HCT116 (cell line): ENCODE data around the gene PRRG4. TPM values are rescaled to one million over a fixed set of nuclear protein-coding genes. Genes with fewer than 3 reads are reported as not detected.

Experiments
- ATAC-seq: fragments of 200-7000 bp; cut with Tn5 transposase; 2 replicates; pipeline ENCODE4 v1.9.1; 2020; ENCODE audit warnings: mild to moderate bottlenecking, moderate library complexity
- BruUV-seq: library from RNA; stranded (reverse); fragments of 400-500 nt; replicated peaks from 2 replicates; lab custom pipeline; 2021; lab: Mats Ljungman, UMichigan
- CTCF ChIA-PET: fragments of 300-600 bp; sonication (Branson Sonifier 250); formaldehyde crosslinking; loops from one replicate; lab custom pipeline; 2021; ENCODE audit warnings: antibody characterized with exemption; lab: Charles Lee
- POLR2A ChIA-PET: fragments of 300-600, 350-600 bp; sonication (Branson Sonifier 250); formaldehyde crosslinking; loops from one replicate; lab custom pipeline; 2021; ENCODE audit warnings: antibody characterized with exemption; lab: Charles Lee
- RAD21 ChIA-PET, 2 experiments: fragments of 300-600 bp; sonication (Branson Sonifier 250); formaldehyde crosslinking; loops; one replicate each; lab custom pipeline; 2023; ENCODE audit warnings: low total read pairs in 2 of 2; ENCODE audit not compliant: uncharacterized antibody in 2 of 2, unreplicated experiment in 2 of 2, low non-redundant PET in 1 of 2; lab: Charles Lee
- DNase-seq: peaks from one replicate; pipeline ENCODE4 v3.0.0-alpha.2; 2010; ENCODE audit warnings: low read depth, low spot score
- H2AFZ ChIP-seq: fragments of 200-600 bp; shearing (Covaris generic), sonication (generic); 2 replicates; pipeline ENCODE4 v1.6.1; 2017; ENCODE audit warnings: low read depth, mixed run types, mixed read lengths, antibody characterized with exemption, low read length; ENCODE audit not compliant: poor library complexity, severe bottlenecking
- H3K27ac ChIP-seq: 2 replicates; pipeline ENCODE4 v1.5.1; 2012; ENCODE audit warnings: low read depth, low read length
- H3K27me3 ChIP-seq: fragments of 200-600 bp; sonication (generic); 2 replicates; pipeline ENCODE4 v1.6.1; 2016; ENCODE audit warnings: mixed run types, low read length, mixed read lengths; ENCODE audit not compliant: insufficient read depth
- H3K36me3 ChIP-seq, 2 experiments: fragments of 200-500 bp in 1 of 2; fragments of 200-600 bp in 1 of 2; sonication (Bioruptor generic) in 1 of 2; sonication (generic) in 1 of 2; 2 replicates each; pipeline versions ENCODE4 v1.5.1 to v1.6.1; 2014 to 2016; ENCODE audit warnings: low read length in 2 of 2, inconsistent platforms in 1 of 2, mixed read lengths in 1 of 2, mixed run types in 1 of 2; ENCODE audit not compliant: insufficient read depth in 2 of 2, control insufficient read depth in 1 of 2
- H3K4me1 ChIP-seq, 2 experiments: fragments of 200-600 bp in 1 of 2; sonication (generic) in 1 of 2; 2 replicates each; pipeline versions ENCODE4 v1.5.1 to v1.6.1; 2012 to 2017; ENCODE audit warnings: low read length in 2 of 2, inconsistent platforms in 1 of 2, mild to moderate bottlenecking in 1 of 2, mixed read lengths in 1 of 2, mixed run types in 1 of 2, moderate library complexity in 1 of 2; ENCODE audit not compliant: insufficient read depth in 2 of 2, control insufficient read depth in 1 of 2
- H3K4me2 ChIP-seq: fragments of 200-600 bp; sonication (generic); 2 replicates; pipeline ENCODE4 v1.6.1; 2017; ENCODE audit warnings: mixed run types, low read length, mixed read lengths
- H3K4me3 ChIP-seq, 2 experiments: fragments of 200-600 bp in 1 of 2; sonication (generic) in 1 of 2; replicated peaks in 1 of 2; 2 replicates each; pipeline ENCODE4 v1.5.1; 2011 to 2016; ENCODE audit warnings: low read length in 2 of 2, control low read depth in 1 of 2, low read depth in 1 of 2, mild to moderate bottlenecking in 1 of 2, mixed read lengths in 1 of 2, mixed run types in 1 of 2
- H3K79me2 ChIP-seq: fragments of 200-600 bp; sonication (generic); 2 replicates; pipeline ENCODE4 v1.6.1; 2017; ENCODE audit warnings: mild to moderate bottlenecking, mixed run types, low read length, moderate library complexity, mixed read lengths; ENCODE audit not compliant: insufficient read depth
- H3K9ac ChIP-seq: fragments of 200-600 bp; sonication (generic); 2 replicates; pipeline ENCODE4 v1.6.1; 2016; ENCODE audit warnings: low read length, mixed read lengths
- H3K9me2 ChIP-seq: fragments of 200-600 bp; sonication (generic), shearing (Covaris generic); 2 replicates; pipeline ENCODE4 v1.6.1; 2017; ENCODE audit warnings: mixed run types, mild to moderate bottlenecking, moderate library complexity; ENCODE audit not compliant: insufficient read depth
- H3K9me3 ChIP-seq, 2 experiments: fragments of 200-500 bp in 1 of 2; fragments of 200-600 bp in 1 of 2; sonication (Bioruptor generic) in 1 of 2; sonication (generic) in 1 of 2; 2 replicates each; pipeline ENCODE4 v1.6.1; 2014 to 2017; ENCODE audit warnings: low read length in 2 of 2, mixed read lengths in 2 of 2, inconsistent platforms in 1 of 2, low read depth in 1 of 2, mild to moderate bottlenecking in 1 of 2, mixed run types in 1 of 2, moderate library complexity in 1 of 2; ENCODE audit not compliant: control insufficient read depth in 1 of 2, insufficient read depth in 1 of 2
- H4K20me1 ChIP-seq: fragments of 200-600 bp; sonication (generic), shearing (Covaris generic); 2 replicates; pipeline ENCODE4 v1.6.1; 2017; ENCODE audit warnings: mixed run types, mild to moderate bottlenecking, moderate library complexity; ENCODE audit not compliant: insufficient read depth
- EGR1 ChIP-seq: IDR thresholded peaks from 2 replicates; pipeline ENCODE4 v1.6.1; 2012; ENCODE audit warnings: low read depth
- EZH2 ChIP-seq: fragments of 200-600 bp; sonication (generic); IDR thresholded peaks from 2 replicates; pipeline ENCODE4 v1.6.1; 2017; ENCODE audit warnings: antibody characterized with exemption, mixed run types
- POLR2AphosphoS5 ChIP-seq: IDR thresholded peaks from 2 replicates; pipeline ENCODE4 v1.6.1; 2011; ENCODE audit warnings: mild to moderate bottlenecking, low read depth, low read length, moderate library complexity
- TCF7L2 ChIP-seq: IDR thresholded peaks from 2 replicates; pipeline ENCODE4 v1.7.0; 2011; ENCODE audit warnings: borderline replicate concordance, inconsistent platforms; ENCODE audit not compliant: insufficient read depth, insufficient read length; ENCODE audit errors: extremely low read depth
- YY1 ChIP-seq: IDR thresholded peaks from 2 replicates; pipeline ENCODE4 v1.6.1; 2011; ENCODE audit warnings: low read length, low read depth, moderate library complexity, mild to moderate bottlenecking; ENCODE audit not compliant: insufficient replicate concordance; ENCODE audit errors: extremely low read depth
- intact Hi-C: fragments of 100-400 bp; cut with micrococcal nuclease; formaldehyde crosslinking; loops from 2 replicates; pipeline ENCODE4 v1.10.0; 2022
- total RNA-seq: library from RNA; stranded (reverse); gene quantifications from one replicate; pipeline ENCODE4 v1.2.1, GENCODE V29; 2021; ENCODE audit not compliant: unreplicated experiment

The PRRG4 gene
- total RNA-seq, 1 experiment from 2014 or later, result 5.4 TPM

GRCh38 chr11:32839308-32839707 is 9.6 kb downstream of the PRRG4 start:
- POLR2A ChIA-PET, result interaction anchor here (0.8 to 1.0 kb wide), 2 partner anchors 10 to 176 kb away, joined by 3 read pairs; partner anchors contain the start of genes DEPDC7 and PRRG4
- RAD21 ChIA-PET, result no interaction called here
- H3K27ac ChIP-seq, result no peak overlapping the region; the same call in 1 of the 2 replicates
- no peaks in the 10 kb centered on the region for H4K20me1 ChIP-seq
- TF ChIP-seq EGR1 (no peak), TCF7L2 (no peak), YY1 (no peak)
- TF ChIP-seq, all 23 proteins: peak for 0
- Histone ChIP-seq H3K36me3 (no peaks in the 10 kb centered on the region), H3K4me3 (no peak overlapping the region), H3K79me2 (no peaks in the 10 kb centered on the region), H3K4me1 (peaks cover 15 to 16% of the 10 kb centered on the region in 2 experiments), H2AFZ (no peak overlapping the region), H3K9ac (no peak overlapping the region), H3K9me2 (no peaks in the 10 kb centered on the region), H3K4me2 (peak overlapping the region; percentile 51), H3K27me3 (no peaks in the 10 kb centered on the region), H3K9me3 (no peaks in the 10 kb centered on the region)
- BruUV-seq, result no TSS peak
- intact Hi-C loops, result no loop called here
- ATAC-seq (no peak), DNase-seq (no peak)
- CTCF ChIA-PET, result interaction anchor here (0.6 to 2.5 kb wide), 2 partner anchors 30 to 209 kb away, joined by 4 to 7 read pairs; no protein-coding TSS in a partner anchor

- H3K79me2 ChIP-seq, result no peaks in the 10 kb centered on the region
- no peaks in the 10 kb centered on the region for H4K20me1 ChIP-seq
- H3K9ac ChIP-seq, result no peak overlapping the region
- ChIA-PET POLR2A (no interaction called here), RAD21 (no interaction called here), CTCF (interaction anchor here (1.5 kb wide), 1 partner anchor 44 kb away, joined by 3 read pairs; no protein-coding TSS in a partner anchor)
- H3K4me1 ChIP-seq, result peaks cover 15 to 16% of the 10 kb centered on the region in 2 experiments
- H3K27ac ChIP-seq, result no peak overlapping the region
- no peaks in the 10 kb centered on the region for H3K36me3 ChIP-seq
- intact Hi-C loops, result no loop called here
- TF ChIP-seq EZH2, result no peak
- no peak for TF ChIP-seq POLR2AphosphoS5
- no peaks in the 10 kb centered on the region for H3K9me2 ChIP-seq
- H3K4me3 ChIP-seq, result no peak overlapping the region
- H3K9me3 ChIP-seq, result no peaks in the 10 kb centered on the region
- ATAC-seq, result no peak
- no peaks in the 10 kb centered on the region for H3K27me3 ChIP-seq
- H2AFZ ChIP-seq, result no peak overlapping the region
- H3K4me2 ChIP-seq, result no peak overlapping the region
- DNase-seq, result no peak
- no TSS peak for BruUV-seq
Measured at GRCh38 chr11:32840587-32840986, 10.9 kb downstream of the PRRG4 start.
